Activated CD4-positive, alpha-beta memory T cell treated with anti-CD3 and anti-CD28 coated beads for 36 hours (primary cell): ENCODE results near the gene NAA10. TPM values are rescaled to one million over a fixed set of nuclear protein-coding genes. Genes with fewer than 3 reads are reported as not detected.

Experiments used
- CTCF ChIA-PET: fragments of 350-600 bp; sonication (Branson Sonifier 250); formaldehyde crosslinking; loops from one replicate; lab custom pipeline; 2021; ENCODE audit warnings: antibody characterized with exemption, inconsistent platforms; lab: Charles Lee
- POLR2A ChIA-PET: fragments of 350-600 bp; sonication (Branson Sonifier 250); formaldehyde crosslinking; loops from one replicate; lab custom pipeline; 2021; ENCODE audit warnings: antibody characterized with exemption; lab: Charles Lee
- DNase-seq: peaks from one replicate; pipeline ENCODE4 v3.0.0-alpha.2; 2020
- H3K27ac Mint-ChIP-seq: one replicate; pipeline ENCODE4 v1.8.0; 2021; ENCODE audit warnings: mixed read lengths
- H3K27me3 Mint-ChIP-seq: one replicate; pipeline ENCODE4 v1.8.0; 2021; ENCODE audit warnings: mixed read lengths
- H3K36me3 Mint-ChIP-seq: one replicate; pipeline ENCODE4 v1.8.0; 2021; ENCODE audit warnings: mixed read lengths
- H3K4me1 Mint-ChIP-seq: one replicate; pipeline ENCODE4 v1.8.0; 2021; ENCODE audit warnings: low read depth, mixed read lengths
- H3K4me3 Mint-ChIP-seq: one replicate; pipeline ENCODE4 v1.8.0; 2021; ENCODE audit warnings: mild to moderate bottlenecking, mixed read lengths
- H3K9me3 Mint-ChIP-seq: one replicate; pipeline ENCODE4 v1.8.0; 2021; ENCODE audit warnings: mixed read lengths
- intact Hi-C: fragments of 100-400 bp; cut with micrococcal nuclease; formaldehyde crosslinking; loops from one replicate; pipeline ENCODE4 v1.15.1; 2023
- total RNA-seq, 2 experiments: library from RNA; stranded (reverse); gene quantifications; one replicate each; pipeline ENCODE4 v1.2.3, GENCODE V29; 2021

Gene NAA10
- total RNA-seq, 2 experiments from 2014 or later, result 106 to 115 TPM

DNA sequence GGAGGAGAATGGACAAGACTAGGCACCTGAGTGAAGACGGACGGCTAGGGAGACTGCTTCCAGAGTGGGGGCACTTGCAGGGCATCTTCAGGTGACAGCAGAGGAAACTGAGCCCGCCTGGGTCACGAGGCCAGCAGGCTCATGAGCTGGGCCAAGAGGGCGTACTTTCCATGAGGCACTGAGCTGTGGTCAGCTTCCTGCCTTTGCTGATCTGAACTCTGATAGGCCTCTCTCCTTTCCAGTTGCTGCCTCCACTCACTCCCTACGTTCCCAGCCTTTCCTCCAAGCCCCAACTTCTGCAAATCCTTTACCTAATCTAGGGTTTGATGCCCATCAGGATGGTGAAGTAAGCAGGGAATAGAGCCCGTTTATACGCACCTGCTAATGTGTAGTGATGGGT lies 47.5 kb downstream of the NAA10 start:
- ChIA-PET CTCF (interaction anchor here (0.6 to 0.9 kb wide), 2 partner anchors 40 to 126 kb away, joined by 3 to 5 read pairs; no protein-coding TSS in a partner anchor), POLR2A (no interaction called here)
- peaks cover 7% of the 10 kb centered on the region for H3K27me3 Mint-ChIP-seq
- no peak for DNase-seq
- intact Hi-C loops, result loop anchor here (10.0 kb wide), 2 partner anchors 53 to 93 kb away; partner anchors contain the start of genes IDH3G, PDZD4 and SSR4
- no peak overlapping the region for H3K27ac Mint-ChIP-seq
- no peaks in the 10 kb centered on the region for H3K4me1 Mint-ChIP-seq
- no peaks in the 10 kb centered on the region for H3K9me3 Mint-ChIP-seq
- no peaks in the 10 kb centered on the region for H3K36me3 Mint-ChIP-seq
- H3K4me3 Mint-ChIP-seq, result no peak overlapping the region

GRCh38 chrX:153886915-153887314 lies 47.9 kb downstream of the NAA10 start:
- CTCF ChIA-PET, result interaction anchor here (0.6 to 0.9 kb wide), 2 partner anchors 40 to 126 kb away, joined by 3 to 5 read pairs; no protein-coding TSS in a partner anchor
- no peak overlapping the region for H3K4me3 Mint-ChIP-seq
- H3K4me1 Mint-ChIP-seq, result no peaks in the 10 kb centered on the region

DNA sequence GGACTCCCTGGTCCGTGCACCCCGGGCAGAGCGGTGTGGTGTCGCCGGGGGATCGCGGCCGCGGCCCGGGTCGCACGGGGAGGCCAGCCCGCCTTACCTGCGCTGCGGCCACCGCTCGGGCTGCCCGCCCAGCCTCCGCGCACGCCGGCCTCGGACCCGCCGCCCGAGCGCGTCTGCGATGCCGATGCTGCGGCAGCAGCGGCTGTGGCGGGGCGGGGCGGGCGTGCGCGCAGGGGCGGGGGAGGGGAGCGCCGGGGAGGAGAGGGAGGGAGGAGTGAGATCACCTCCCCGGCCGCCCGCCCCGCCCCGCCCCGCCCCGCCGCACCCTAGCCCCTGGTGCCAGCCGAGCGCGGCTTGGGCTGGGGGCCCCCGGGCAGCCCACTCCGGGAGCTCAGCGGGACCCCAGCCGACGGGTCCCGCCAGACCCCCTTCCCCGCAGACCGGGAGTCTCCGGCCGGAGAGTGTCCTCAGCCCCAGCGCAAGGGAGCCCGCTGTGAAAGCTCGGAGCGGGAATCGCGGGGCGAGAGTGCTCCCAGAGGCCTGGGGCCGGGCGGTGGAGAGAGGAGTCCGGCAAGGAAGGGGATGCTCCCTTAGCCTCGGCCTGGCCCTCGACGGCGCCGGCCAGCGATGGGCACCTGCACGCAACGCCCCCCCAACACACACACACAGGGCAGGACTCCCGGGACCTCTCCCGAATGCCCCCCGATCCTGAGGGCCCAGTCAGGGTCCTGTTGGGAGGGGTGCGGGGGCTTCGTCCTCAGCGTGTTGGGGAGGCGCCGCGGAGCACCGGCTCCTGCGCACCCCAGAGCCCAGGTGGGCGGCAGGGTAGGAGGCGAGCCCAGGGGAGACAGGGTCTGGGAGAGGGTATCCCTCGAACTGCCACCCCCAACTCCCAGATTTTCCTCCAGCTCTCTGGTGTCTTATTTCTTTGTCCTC lies 48.6 kb downstream of the NAA10 start, which contains the start of gene L1CAM:
Gene L1CAM, minus strand, starts transcription at position 206 of the 936 bp plus-strand sequence. CDS start 10,337 bp downstream, outside the sequence.
- ChIA-PET CTCF (interaction anchor here (0.6 to 0.9 kb wide), 2 partner anchors 41 to 127 kb away, joined by 3 to 5 read pairs; no protein-coding TSS in a partner anchor), POLR2A (no interaction called here)
- Mint-ChIP-seq H3K27ac (no peak within 1 kb of the TSS), H3K4me1 (no peaks in the 10 kb centered on the region), H3K9me3 (no peaks in the 10 kb centered on the region), H3K36me3 (no peaks in the 10 kb centered on the region), H3K27me3 (peaks cover 9% of the 10 kb centered on the region), H3K4me3 (peak within 1 kb of the TSS; percentile 43)
- intact Hi-C loops, result loop anchor here (10.0 kb wide), 2 partner anchors 51 to 91 kb away; partner anchors contain the start of genes IDH3G, PDZD4 and SSR4
- peak; percentile 40 for DNase-seq

More at GRCh38 chrX:153886915-153887314, 47.9 kb downstream of the NAA10 start:
- Mint-ChIP-seq H3K36me3 (no peaks in the 10 kb centered on the region), H3K27me3 (peaks cover 9% of the 10 kb centered on the region), H3K27ac (no peak overlapping the region), H3K9me3 (no peaks in the 10 kb centered on the region)
- intact Hi-C loops, result loop anchor here (10.0 kb wide), 2 partner anchors 52 to 92 kb away; partner anchors contain the start of genes IDH3G, PDZD4 and SSR4
- POLR2A ChIA-PET, result no interaction called here
- DNase-seq, result no peak

GRCh38 chrX:153885208-153885787 lies 49.5 kb downstream of the NAA10 start:
- POLR2A ChIA-PET, result no interaction called here
- CTCF ChIA-PET, result interaction anchor here (1.4 kb wide), 1 partner anchor 11 kb away, joined by 3 read pairs; no protein-coding TSS in a partner anchor
- no peak overlapping the region for H3K27ac Mint-ChIP-seq
- H3K36me3 Mint-ChIP-seq, result no peaks in the 10 kb centered on the region
- H3K4me1 Mint-ChIP-seq, result no peaks in the 10 kb centered on the region
- no peaks in the 10 kb centered on the region for H3K9me3 Mint-ChIP-seq
- H3K4me3 Mint-ChIP-seq, result peak overlapping the region; percentile 43
- DNase-seq, result no peak
- intact Hi-C loops, result loop anchor here (10.0 kb wide), 2 partner anchors 50 to 90 kb away; partner anchors contain the start of genes IDH3G, PDZD4 and SSR4
- peaks cover 9% of the 10 kb centered on the region for H3K27me3 Mint-ChIP-seq

- intact Hi-C loops, result loop anchor here (1.0 to 10.0 kb wide), 3 partner anchors 50 to 120 kb away; partner anchors contain the start of genes IDH3G, PDZD4, PLXNB3 and SSR4
- POLR2A ChIA-PET, result no interaction called here
- no peak overlapping the region for H3K4me3 Mint-ChIP-seq
- H3K36me3 Mint-ChIP-seq, result no peaks in the 10 kb centered on the region
- no peaks in the 10 kb centered on the region for H3K4me1 Mint-ChIP-seq
- H3K27me3 Mint-ChIP-seq, result peaks cover 9% of the 10 kb centered on the region
- no peaks in the 10 kb centered on the region for H3K9me3 Mint-ChIP-seq
- DNase-seq, result peak; percentile 34
- CTCF ChIA-PET, result interaction anchor here (1.4 kb wide), 1 partner anchor 11 kb away, joined by 3 read pairs; no protein-coding TSS in a partner anchor
- no peak overlapping the region for H3K27ac Mint-ChIP-seq
Measured at GRCh38 chrX:153884590-153884989, 50.2 kb downstream of the NAA10 start.

DNA sequence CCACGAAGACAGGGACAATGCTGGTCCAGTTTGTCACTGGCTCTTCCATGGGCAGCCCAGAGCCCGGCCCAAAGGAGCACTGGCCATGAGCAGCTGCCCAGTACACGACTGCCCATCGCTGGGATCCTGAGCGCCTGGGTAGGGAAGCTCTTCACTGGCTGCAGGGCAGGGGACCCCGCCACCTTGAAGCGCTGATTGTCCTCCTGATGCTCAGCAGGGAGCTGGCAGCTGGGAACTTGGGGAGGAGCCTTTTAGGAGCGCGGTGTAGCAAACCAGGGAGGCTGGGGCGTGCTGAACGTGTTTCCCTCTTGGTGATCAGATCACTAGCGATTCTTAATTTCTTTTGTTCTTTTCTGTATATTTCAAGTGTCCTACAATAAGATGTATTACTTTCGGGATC lies 50.7 kb downstream of the NAA10 start:
- CTCF ChIA-PET, result interaction anchor here (1.4 kb wide), 1 partner anchor 12 kb away, joined by 3 read pairs; no protein-coding TSS in a partner anchor
- intact Hi-C loops, result loop anchor here (1.0 to 10.0 kb wide), 3 partner anchors 49 to 120 kb away; partner anchors contain the start of genes IDH3G, PDZD4, PLXNB3 and SSR4
- H3K9me3 Mint-ChIP-seq, result no peaks in the 10 kb centered on the region
- H3K36me3 Mint-ChIP-seq, result no peaks in the 10 kb centered on the region
- DNase-seq, result no peak
- no peak overlapping the region for H3K4me3 Mint-ChIP-seq
- POLR2A ChIA-PET, result no interaction called here
- H3K27ac Mint-ChIP-seq, result no peak overlapping the region
- peaks cover under 1% of the 10 kb centered on the region for H3K4me1 Mint-ChIP-seq
- H3K27me3 Mint-ChIP-seq, result peaks cover 10% of the 10 kb centered on the region

DNA sequence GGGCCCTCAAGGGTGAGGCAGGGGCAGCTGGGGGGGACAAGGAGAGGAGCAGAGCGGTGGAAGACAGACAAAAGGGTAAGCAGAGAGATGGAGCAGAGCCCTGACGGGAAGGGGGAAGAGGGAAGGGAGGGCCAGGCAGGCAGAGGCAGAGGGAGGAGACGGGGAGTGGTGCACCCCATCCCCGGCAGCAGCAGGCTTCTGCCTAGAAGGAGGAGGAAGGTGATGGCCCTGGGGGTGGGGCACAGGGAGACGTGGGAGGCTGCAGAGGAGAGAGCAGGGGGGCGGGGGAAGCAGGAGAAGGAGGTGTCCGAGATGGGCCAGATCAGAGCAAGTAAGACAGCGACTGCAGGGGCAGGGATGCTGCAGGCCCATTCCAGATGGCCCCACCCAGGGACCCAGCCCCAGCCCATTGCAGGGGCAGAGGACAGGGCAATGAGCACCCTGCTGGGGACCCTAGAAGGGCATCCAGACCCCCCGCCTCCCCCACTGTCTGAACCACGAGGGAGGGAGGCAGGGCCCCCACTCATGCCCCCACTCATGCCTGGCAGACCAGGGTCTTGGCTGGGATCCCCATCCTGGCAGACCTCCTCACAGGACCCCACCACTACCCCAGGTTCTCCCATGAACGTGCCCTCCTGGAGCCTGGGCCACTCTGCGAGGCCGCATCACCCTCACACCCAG lies 51.5 kb downstream of the NAA10 start:
- peaks cover 7% of the 10 kb centered on the region for H3K4me1 Mint-ChIP-seq
- peaks cover 11% of the 10 kb centered on the region for H3K27me3 Mint-ChIP-seq
- CTCF ChIA-PET, result no interaction called here
- intact Hi-C loops, result loop anchor here (10.0 kb wide), 2 partner anchors 49 to 89 kb away; partner anchors contain the start of genes IDH3G, PDZD4 and SSR4
- POLR2A ChIA-PET, result no interaction called here
- DNase-seq, result no peak
- H3K27ac Mint-ChIP-seq, result no peak overlapping the region
- no peak overlapping the region for H3K4me3 Mint-ChIP-seq
- no peaks in the 10 kb centered on the region for H3K9me3 Mint-ChIP-seq
- no peaks in the 10 kb centered on the region for H3K36me3 Mint-ChIP-seq

DNA sequence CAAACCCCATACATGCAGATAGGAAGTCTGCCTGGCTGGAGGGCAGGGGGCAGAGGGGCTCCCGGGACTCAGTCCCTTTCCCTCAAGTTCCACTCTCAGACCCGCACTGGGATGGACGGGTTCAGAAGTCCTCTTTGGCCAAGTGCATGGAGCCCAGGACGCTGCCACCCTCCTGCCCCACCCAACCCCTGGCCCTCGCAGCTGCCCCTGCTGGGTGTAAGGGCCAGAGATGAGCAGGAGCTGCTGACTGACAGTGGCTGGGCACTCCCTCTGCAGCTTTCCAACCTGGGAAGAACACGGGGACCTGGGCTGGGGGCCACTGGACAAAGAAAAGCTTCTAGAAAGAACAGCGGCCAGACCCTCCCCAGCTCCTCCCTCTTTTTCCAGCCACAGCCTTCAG lies 52.3 kb downstream of the NAA10 start:
- Mint-ChIP-seq H3K9me3 (no peaks in the 10 kb centered on the region), H3K36me3 (no peaks in the 10 kb centered on the region), H3K4me3 (no peak overlapping the region), H3K4me1 (peaks cover 10% of the 10 kb centered on the region), H3K27ac (no peak overlapping the region), H3K27me3 (peaks cover 11% of the 10 kb centered on the region)
- no peak for DNase-seq
- ChIA-PET POLR2A (no interaction called here), CTCF (no interaction called here)
- intact Hi-C loops, result loop anchor here (10.0 kb wide), 2 partner anchors 48 to 88 kb away; partner anchors contain the start of genes IDH3G, PDZD4 and SSR4

- Mint-ChIP-seq H3K27me3 (peaks cover 11% of the 10 kb centered on the region), H3K4me1 (peaks cover 10% of the 10 kb centered on the region), H3K27ac (no peak overlapping the region), H3K9me3 (no peaks in the 10 kb centered on the region), H3K4me3 (no peak overlapping the region), H3K36me3 (no peaks in the 10 kb centered on the region)
- ChIA-PET CTCF (no interaction called here), POLR2A (no interaction called here)
- no peak for DNase-seq
- intact Hi-C loops, result loop anchor here (10.0 kb wide), 2 partner anchors 47 to 87 kb away; partner anchors contain the start of genes IDH3G, PDZD4 and SSR4
Measured at GRCh38 chrX:153882086-153882498, 52.7 kb downstream of the NAA10 start.

DNA sequence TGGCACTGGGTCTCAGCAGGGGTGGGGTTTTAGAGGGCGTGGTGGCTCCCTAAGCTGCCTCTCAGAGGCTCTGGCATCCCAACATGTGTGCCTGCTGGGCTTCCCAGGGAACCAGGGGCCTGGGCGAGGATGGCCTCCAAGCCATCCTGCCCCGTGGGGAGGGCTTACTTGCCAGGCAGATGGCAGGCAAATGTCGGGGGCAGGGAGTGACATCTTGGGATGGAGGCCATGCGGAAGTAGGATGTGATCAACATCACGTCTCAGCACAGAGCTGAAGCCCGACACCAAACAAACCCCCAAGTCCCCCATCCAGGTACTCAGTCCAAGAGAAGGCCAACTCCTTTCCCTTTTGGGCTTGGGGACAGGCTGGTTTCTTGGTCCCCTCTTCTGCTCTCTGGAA lies 53.6 kb downstream of the NAA10 start:
- intact Hi-C loops, result loop anchor here (10.0 kb wide), 2 partner anchors 46 to 86 kb away; partner anchors contain the start of genes IDH3G, PDZD4 and SSR4
- ChIA-PET POLR2A (no interaction called here), CTCF (no interaction called here)
- no peaks in the 10 kb centered on the region for H3K36me3 Mint-ChIP-seq
- H3K9me3 Mint-ChIP-seq, result no peaks in the 10 kb centered on the region
- H3K4me1 Mint-ChIP-seq, result peaks cover 10% of the 10 kb centered on the region
- H3K27me3 Mint-ChIP-seq, result peaks cover 14% of the 10 kb centered on the region
- no peak overlapping the region for H3K4me3 Mint-ChIP-seq
- no peak overlapping the region for H3K27ac Mint-ChIP-seq
- DNase-seq, result no peak

DNA sequence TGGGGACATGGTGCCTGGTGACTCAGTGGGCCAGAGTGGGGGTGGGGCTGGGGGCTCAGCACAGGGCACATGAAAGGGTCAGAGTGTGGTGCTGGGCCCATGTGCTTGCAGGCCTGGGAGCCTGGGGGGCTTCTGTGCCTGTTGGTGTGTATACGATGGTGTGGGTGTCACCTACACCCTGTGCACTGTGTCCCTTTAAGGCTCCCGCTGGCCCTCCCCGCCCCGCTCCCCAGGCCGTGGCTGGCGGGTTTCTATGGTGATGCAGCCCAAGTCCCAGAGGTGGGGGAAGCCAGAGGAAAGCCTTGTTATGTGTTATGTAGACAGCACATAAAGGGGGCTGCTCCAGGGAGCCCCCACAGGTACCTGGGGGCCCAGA lies 54.4 kb downstream of the NAA10 start:
- Mint-ChIP-seq H3K27ac (no peak overlapping the region), H3K9me3 (no peaks in the 10 kb centered on the region), H3K27me3 (peaks cover 17% of the 10 kb centered on the region), H3K4me3 (no peak overlapping the region), H3K4me1 (peaks cover 10% of the 10 kb centered on the region), H3K36me3 (no peaks in the 10 kb centered on the region)
- ChIA-PET CTCF (no interaction called here), POLR2A (no interaction called here)
- DNase-seq, result no peak
- intact Hi-C loops, result loop anchor here (10.0 kb wide), 2 partner anchors 46 to 86 kb away; partner anchors contain the start of genes IDH3G, PDZD4 and SSR4
